CD4-positive, alpha-beta T cell (primary cell): Measurements from ENCODE around the gene CHD3. TPM values are rescaled to one million over a fixed set of nuclear protein-coding genes. Genes with fewer than 3 reads are reported as not detected.
A peak's percentile ranks its signal among the peaks of the same experiment; 100 is the strongest.

Experiments used
- ATAC-seq: fragments of 200-7000 bp; cut with Tn5 transposase; one replicate; pipeline ENCODE4 v1.10.0; 2022; ENCODE audit warnings: mild to moderate bottlenecking; ENCODE audit not compliant: poor library complexity
- CTCF ChIA-PET: fragments of 350-600 bp; sonication (Branson Sonifier 250); formaldehyde crosslinking; loops from one replicate; lab custom pipeline; 2021; ENCODE audit warnings: antibody characterized with exemption, inconsistent platforms; lab: Charles Lee
- POLR2A ChIA-PET: fragments of 350-600 bp; sonication (Branson Sonifier 250); formaldehyde crosslinking; loops from one replicate; lab custom pipeline; 2021; ENCODE audit warnings: antibody characterized with exemption, inconsistent platforms; lab: Charles Lee
- DNase-seq, 14 experiments: peaks; one replicate each; pipeline ENCODE4 v3.0.0-alpha.2; 2013 to 2020; ENCODE audit warnings: mixed read lengths in 2 of 14
- H3K27ac ChIP-seq, 2 donors: one replicate each; pipeline versions ENCODE4 v1.5.1 to v1.7.0; 2013; ENCODE audit warnings: low read length in 2 of 2, low read depth in 1 of 2, mild to moderate bottlenecking in 1 of 2
- H3K27me3 ChIP-seq, 2 experiments: 1 replicate in 1 of 2; 2 replicates in 1 of 2; pipeline versions ENCODE4 v1.6.1 to v1.7.0; 2013; ENCODE audit warnings: low read length in 2 of 2, control low read depth in 1 of 2, mild to moderate bottlenecking in 1 of 2, moderate library complexity in 1 of 2; ENCODE audit not compliant: insufficient read depth in 2 of 2, control insufficient read depth in 1 of 2
- H3K36me3 ChIP-seq: one replicate; pipeline ENCODE4 v1.6.1; 2013; ENCODE audit warnings: low read length, control low read depth; ENCODE audit not compliant: insufficient read depth
- H3K4me1 ChIP-seq: one replicate; pipeline ENCODE4 v1.6.1; 2013; ENCODE audit warnings: low read length, control low read depth; ENCODE audit not compliant: insufficient read depth
- H3K4me3 ChIP-seq: one replicate; pipeline ENCODE4 v1.5.1; 2013; ENCODE audit warnings: mild to moderate bottlenecking, low read length, moderate library complexity
- H3K9me3 ChIP-seq, 2 experiments: 1 replicate in 1 of 2; 2 replicates in 1 of 2; pipeline versions ENCODE4 v1.6.1 to v1.7.0; 2013; ENCODE audit warnings: low read length in 2 of 2, mild to moderate bottlenecking in 2 of 2, control low read depth in 1 of 2, moderate library complexity in 1 of 2; ENCODE audit not compliant: control insufficient read depth in 1 of 2, insufficient read depth in 1 of 2
- H3K27ac Mint-ChIP-seq: one replicate; pipeline ENCODE4 v1.8.0; 2020; ENCODE audit warnings: mixed read lengths
- H3K27me3 Mint-ChIP-seq: one replicate; pipeline ENCODE4 v1.8.0; 2021; ENCODE audit warnings: mixed read lengths
- H3K36me3 Mint-ChIP-seq: one replicate; pipeline ENCODE4 v1.8.0; 2021; ENCODE audit warnings: low read depth, mixed read lengths
- H3K4me1 Mint-ChIP-seq: one replicate; pipeline ENCODE4 v1.8.0; 2021; ENCODE audit warnings: low read depth, mixed read lengths
- H3K4me3 Mint-ChIP-seq: one replicate; pipeline ENCODE4 v1.8.0; 2020; ENCODE audit warnings: mild to moderate bottlenecking, mixed read lengths
- H3K9me3 Mint-ChIP-seq: one replicate; pipeline ENCODE4 v1.8.0; 2020; ENCODE audit warnings: mixed read lengths
- CTCF ChIP-seq: fragments of 200-600 bp; IDR thresholded peaks from one replicate; pipeline ENCODE4 v1.8.0; 2022; ENCODE audit warnings: antibody characterized with exemption, mild to moderate bottlenecking
- intact Hi-C, 2 experiments: fragments of 100-400 bp; cut with DNase I in 1 of 2; cut with micrococcal nuclease in 1 of 2; formaldehyde crosslinking; loops; one replicate each; pipeline versions ENCODE4 v1.15.1 to v1.9.0; 2023 to 2025; cut with DNase I, micrococcal nuclease
- total RNA-seq, 174 experiments: library from RNA in 2 of 174; stranded (reverse) in 2 of 174; gene quantifications; one replicate each; pipeline ENCODE4 v1.2.3 and lab custom pipeline; 2021 to 2026

CHD3 gene
- total RNA-seq, 2 experiments from 2014 or later = 263 to 297 TPM

GRCh38 chr17:7932483-7932891 lies 43.9 kb downstream of the CHD3 start:
- no peak for TF ChIP-seq CTCF
- Histone ChIP-seq H3K4me3 (peak overlapping the region; percentile 94), H3K9me3 (no peaks in the 10 kb centered on the region), H3K27ac (peak overlapping the region; percentile 83), H3K27me3 (no peaks in the 10 kb centered on the region), H3K4me1 (peaks cover 40% of the 10 kb centered on the region), H3K36me3 (peaks cover 25% of the 10 kb centered on the region)
- ChIA-PET CTCF (interaction anchor here (0.9 to 2.6 kb wide), 9 partner anchors 10 to 245 kb away, joined by 3 to 12 read pairs (median 7); partner anchors contain the start of genes RNF227 and TP53), POLR2A (interaction anchor here (1.0 to 5.3 kb wide), 15 partner anchors 10 to 317 kb away, joined by 3 to 60 read pairs (median 7); partner anchors contain the start of genes CYB5D1, FXR2, NAA38 and RNF227)
- Mint-ChIP-seq H3K36me3 (peaks cover 51% of the 10 kb centered on the region), H3K4me3 (peak overlapping the region; percentile 97), H3K4me1 (peaks cover 52% of the 10 kb centered on the region), H3K27ac (peak overlapping the region; percentile 90), H3K9me3 (no peaks in the 10 kb centered on the region), H3K27me3 (no peaks in the 10 kb centered on the region)
- ATAC-seq = peak; percentile 19
- intact Hi-C loops = loop anchor here (1.0 to 5.0 kb wide), 5 partner anchors 10 to 315 kb away; partner anchors contain the start of genes CHD3 (in 1 of the 2) and RNF227 (in 1 of the 2)
- peak in 2 of 14 experiments; percentile 5 to 45 for DNase-seq

- no peak for TF ChIP-seq CTCF
- Histone ChIP-seq H3K4me3 (peak overlapping the region; percentile 94), H3K36me3 (peaks cover 25% of the 10 kb centered on the region), H3K9me3 (no peaks in the 10 kb centered on the region), H3K27me3 (no peaks in the 10 kb centered on the region), H3K4me1 (peaks cover 40% of the 10 kb centered on the region), H3K27ac (no peak overlapping the region)
- H3K9me3 Mint-ChIP-seq = no peaks in the 10 kb centered on the region
- DNase-seq (peak in 4 of 14 experiments; percentile 21 to 68 (median 44)), ATAC-seq (no peak)
- no peaks in the 10 kb centered on the region for H3K27me3 Mint-ChIP-seq
- H3K36me3 Mint-ChIP-seq = peaks cover 47% of the 10 kb centered on the region
- H3K27ac Mint-ChIP-seq = peak overlapping the region; percentile 90
- peak overlapping the region; percentile 97 for H3K4me3 Mint-ChIP-seq
- CTCF ChIA-PET = interaction anchor here (0.9 to 2.6 kb wide), 9 partner anchors 11 to 245 kb away, joined by 3 to 12 read pairs (median 7); partner anchors contain the start of genes RNF227 and TP53
- POLR2A ChIA-PET = interaction anchor here (1.1 to 5.3 kb wide), 10 partner anchors 10 to 247 kb away, joined by 3 to 60 read pairs (median 13); partner anchors contain the start of genes CYB5D1, NAA38 and RNF227
- H3K4me1 Mint-ChIP-seq = peaks cover 49% of the 10 kb centered on the region
- intact Hi-C loops = loop anchor here (1.0 to 5.0 kb wide), 5 partner anchors 11 to 316 kb away; partner anchors contain the start of genes CHD3 (in 1 of the 2) and RNF227 (in 1 of the 2)
Observed at GRCh38 chr17:7932949-7933348, 44.4 kb downstream of the CHD3 start.

- intact Hi-C loops = no loop called here
- Mint-ChIP-seq H3K27me3 (no peaks in the 10 kb centered on the region), H3K9me3 (no peaks in the 10 kb centered on the region), H3K27ac (no peak overlapping the region), H3K4me3 (peak overlapping the region; percentile 56), H3K4me1 (peaks cover 35% of the 10 kb centered on the region), H3K36me3 (peaks cover 57% of the 10 kb centered on the region)
- H3K27ac ChIP-seq = no peak overlapping the region
- no peak for TF ChIP-seq CTCF
- H3K4me3 ChIP-seq = no peak overlapping the region
- H3K9me3 ChIP-seq = no peaks in the 10 kb centered on the region
- peaks cover 30% of the 10 kb centered on the region for H3K36me3 ChIP-seq
- ATAC-seq = no peak
- peaks cover 25% of the 10 kb centered on the region for H3K4me1 ChIP-seq
- H3K27me3 ChIP-seq = no peaks in the 10 kb centered on the region
- no peak for DNase-seq
- ChIA-PET POLR2A (no interaction called here), CTCF (interaction anchor here (1.4 to 1.6 kb wide), 2 partner anchors 14 to 53 kb away, joined by 3 read pairs; no protein-coding TSS in a partner anchor)
Observed at GRCh38 chr17:7935859-7936258, 47.3 kb downstream of the CHD3 start.
